ENCODE results near the gene CD59. TPM values are rescaled to one million over a fixed set of nuclear protein-coding genes. Genes with fewer than 3 reads are reported as not detected.

CD59 gene
- total RNA-seq, 1 experiment from 2014 or later = 204 TPM

DNA sequence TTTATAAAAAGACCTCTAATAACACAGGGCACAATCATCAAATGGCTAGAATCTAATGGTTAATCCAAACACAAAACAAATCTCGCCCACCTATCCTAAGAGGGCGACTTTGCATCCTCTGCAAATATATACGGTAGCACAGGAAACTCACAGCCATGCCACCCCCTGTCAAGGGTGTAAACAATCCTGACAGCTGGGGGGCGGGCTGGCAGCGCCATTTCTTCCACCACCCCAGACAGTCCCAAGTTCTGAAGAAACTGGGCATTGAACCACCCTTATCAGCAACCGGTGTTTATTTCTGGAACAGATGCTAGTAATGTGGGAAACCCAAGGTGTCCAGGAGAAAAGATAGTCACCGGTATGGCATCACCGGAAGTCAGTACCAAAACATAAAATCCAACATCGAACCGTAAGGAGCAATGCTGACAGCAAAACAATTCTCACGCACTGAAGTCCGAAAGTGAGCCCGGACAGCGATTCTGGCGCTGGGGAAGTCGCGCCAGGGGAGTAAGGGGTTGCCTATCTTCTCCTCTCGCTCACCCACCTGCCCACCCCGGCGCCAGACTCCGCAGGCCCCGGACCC, 37.3 kb upstream of the CD59 start:
- peak overlapping the region; percentile 69 for H3K27ac ChIP-seq (ENCODE audit: low read depth, low read length, poor library complexity, severe bottlenecking)
- H3K4me1 ChIP-seq (ENCODE audit: insufficient read depth, low read length, poor library complexity, severe bottlenecking) = peaks cover 36% of the 10 kb centered on the region
- no TSS peak for BruUV-seq (replicated peaks)
- TF ChIP-seq, protein P1, sequence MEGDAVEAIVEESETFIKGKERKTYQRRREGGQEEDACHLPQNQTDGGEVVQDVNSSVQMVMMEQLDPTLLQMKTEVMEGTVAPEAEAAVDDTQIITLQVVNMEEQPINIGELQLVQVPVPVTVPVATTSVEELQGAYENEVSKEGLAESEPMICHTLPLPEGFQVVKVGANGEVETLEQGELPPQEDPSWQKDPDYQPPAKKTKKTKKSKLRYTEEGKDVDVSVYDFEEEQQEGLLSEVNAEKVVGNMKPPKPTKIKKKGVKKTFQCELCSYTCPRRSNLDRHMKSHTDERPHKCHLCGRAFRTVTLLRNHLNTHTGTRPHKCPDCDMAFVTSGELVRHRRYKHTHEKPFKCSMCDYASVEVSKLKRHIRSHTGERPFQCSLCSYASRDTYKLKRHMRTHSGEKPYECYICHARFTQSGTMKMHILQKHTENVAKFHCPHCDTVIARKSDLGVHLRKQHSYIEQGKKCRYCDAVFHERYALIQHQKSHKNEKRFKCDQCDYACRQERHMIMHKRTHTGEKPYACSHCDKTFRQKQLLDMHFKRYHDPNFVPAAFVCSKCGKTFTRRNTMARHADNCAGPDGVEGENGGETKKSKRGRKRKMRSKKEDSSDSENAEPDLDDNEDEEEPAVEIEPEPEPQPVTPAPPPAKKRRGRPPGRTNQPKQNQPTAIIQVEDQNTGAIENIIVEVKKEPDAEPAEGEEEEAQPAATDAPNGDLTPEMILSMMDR (conservative IDR thresholded peaks at IDR 0.05; ENCODE audit: low read depth, low read length) = no peak
- no peak for TF ChIP-seq EZH2 (IDR thresholded peaks at IDR 0.05; ENCODE audit: borderline replicate concordance, low read depth, low read length, poor library complexity, severe bottlenecking)
- H3K27me3 ChIP-seq (replicated peaks; ENCODE audit: insufficient read depth, low read depth, low read length, poor library complexity) = no peaks in the 10 kb centered on the region
- peaks cover 13% of the 10 kb centered on the region for H3K36me3 ChIP-seq (ENCODE audit: insufficient read depth, low read length, poor library complexity, severe bottlenecking)
- no peaks in the 10 kb centered on the region for H3K9me3 ChIP-seq (ENCODE audit: low read depth, low read length, poor library complexity, severe bottlenecking)
- ChIA-PET POLR2A (ENCODE audit: low non-redundant PET) (no interaction called here), CTCF (interaction anchor here (0.6 kb wide), 1 partner anchor 11 kb away, joined by 6 read pairs; no protein-coding TSS in a partner anchor)
- intact Hi-C loops (cut with micrococcal nuclease; ENCODE audit: unreplicated experiment) = no loop called here
- peak overlapping the region; percentile 73 for H3K4me3 ChIP-seq (ENCODE audit: low read depth, low read length, poor library complexity, severe bottlenecking)
- peak; percentile 52 for DNase-seq (ENCODE audit: low spot score)

DNA sequence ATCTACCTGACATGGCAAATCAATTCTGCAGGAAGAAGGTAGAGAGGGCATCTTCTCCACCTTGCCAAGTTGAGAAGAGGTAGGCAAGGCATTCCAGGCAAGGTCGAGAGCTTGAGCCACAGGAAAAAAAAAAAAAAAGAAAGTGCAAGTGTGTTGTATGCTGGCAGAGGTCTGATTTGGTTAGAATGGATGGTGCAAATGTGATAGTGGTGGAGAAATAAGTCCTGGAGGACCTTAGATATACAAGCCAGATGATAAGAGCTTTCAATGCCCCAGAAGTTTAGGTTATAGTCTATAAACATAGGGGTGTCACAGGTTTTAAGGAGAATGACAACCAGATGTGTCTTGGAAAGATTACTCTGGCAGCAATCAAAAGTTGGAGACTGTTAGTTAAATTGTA, 36.6 kb upstream of the CD59 start:
- peak overlapping the region; percentile 73 for H3K4me3 ChIP-seq (ENCODE audit: low read depth, low read length, poor library complexity, severe bottlenecking)
- no peaks in the 10 kb centered on the region for H3K27me3 ChIP-seq (replicated peaks; ENCODE audit: insufficient read depth, low read depth, low read length, poor library complexity)
- DNase-seq (ENCODE audit: low spot score) = no peak
- H3K36me3 ChIP-seq (ENCODE audit: insufficient read depth, low read length, poor library complexity, severe bottlenecking) = peaks cover 19% of the 10 kb centered on the region
- POLR2A ChIA-PET (ENCODE audit: low non-redundant PET) = interaction anchor here (0.5 to 0.6 kb wide), 2 partner anchors 511 to 661 kb away, joined by 3 to 4 read pairs; no protein-coding TSS in a partner anchor
- peaks cover 30% of the 10 kb centered on the region for H3K4me1 ChIP-seq (ENCODE audit: insufficient read depth, low read length, poor library complexity, severe bottlenecking)
- intact Hi-C loops (cut with micrococcal nuclease; ENCODE audit: unreplicated experiment) = no loop called here
- CTCF ChIA-PET = no interaction called here
- H3K27ac ChIP-seq (ENCODE audit: low read depth, low read length, poor library complexity, severe bottlenecking) = no peak overlapping the region
- TF ChIP-seq, protein P1 (conservative IDR thresholded peaks at IDR 0.05; ENCODE audit: low read depth, low read length) = no peak
- no peak for TF ChIP-seq EZH2 (IDR thresholded peaks at IDR 0.05; ENCODE audit: borderline replicate concordance, low read depth, low read length, poor library complexity, severe bottlenecking)
- no TSS peak for BruUV-seq (replicated peaks)
- no peaks in the 10 kb centered on the region for H3K9me3 ChIP-seq (ENCODE audit: low read depth, low read length, poor library complexity, severe bottlenecking)

DNA sequence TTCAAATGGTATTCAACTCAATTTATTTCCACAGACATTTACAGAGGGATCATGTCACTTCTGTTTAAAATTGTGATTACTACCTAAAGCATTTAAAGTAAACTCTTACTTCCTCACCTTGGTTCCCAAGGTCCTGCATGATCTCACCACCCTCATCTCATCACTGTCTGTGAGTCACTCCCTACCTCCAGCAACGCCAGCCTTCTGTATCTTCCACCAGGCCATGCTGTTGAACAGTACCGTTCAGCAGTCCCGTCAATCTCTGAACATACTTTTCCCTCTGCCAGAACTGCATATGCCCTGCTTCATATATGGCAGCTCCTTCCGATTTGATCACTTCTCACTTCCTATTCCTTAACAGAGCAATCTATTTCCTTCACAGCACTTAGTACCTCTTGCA, 36.1 kb upstream of the CD59 start:
- Histone ChIP-seq H3K4me3 (ENCODE audit: low read depth, low read length, poor library complexity, severe bottlenecking) (no peak overlapping the region), H3K27me3 (replicated peaks; ENCODE audit: insufficient read depth, low read depth, low read length, poor library complexity) (no peaks in the 10 kb centered on the region), H3K9me3 (ENCODE audit: low read depth, low read length, poor library complexity, severe bottlenecking) (no peaks in the 10 kb centered on the region), H3K27ac (ENCODE audit: low read depth, low read length, poor library complexity, severe bottlenecking) (no peak overlapping the region), H3K36me3 (ENCODE audit: insufficient read depth, low read length, poor library complexity, severe bottlenecking) (peaks cover 24% of the 10 kb centered on the region), H3K4me1 (ENCODE audit: insufficient read depth, low read length, poor library complexity, severe bottlenecking) (peaks cover 28% of the 10 kb centered on the region)
- intact Hi-C loops (cut with micrococcal nuclease; ENCODE audit: unreplicated experiment) = no loop called here
- BruUV-seq (replicated peaks) = no TSS peak
- no peak for DNase-seq (ENCODE audit: low spot score)
- POLR2A ChIA-PET (ENCODE audit: low non-redundant PET) = interaction anchor here (0.5 to 0.6 kb wide), 2 partner anchors 510 to 662 kb away, joined by 3 to 4 read pairs; no protein-coding TSS in a partner anchor
- CTCF ChIA-PET = interaction anchor here (0.5 kb wide), 1 partner anchor 97 kb away, joined by 7 read pairs; no protein-coding TSS in a partner anchor
- TF ChIP-seq, protein P1 (conservative IDR thresholded peaks at IDR 0.05; ENCODE audit: low read depth, low read length) = no peak
- no peak for TF ChIP-seq EZH2 (IDR thresholded peaks at IDR 0.05; ENCODE audit: borderline replicate concordance, low read depth, low read length, poor library complexity, severe bottlenecking)
